Testis (tissue), 2 donors: ENCODE data around the gene KDM3B.

Source experiments
- POLR2A ChIP-seq: fragments of 450-650 bp; IDR thresholded peaks from one replicate; pipeline ENCODE4 v1.6.1; 2017; ENCODE audit warnings: antibody characterized with exemption, mild to moderate bottlenecking, moderate library complexity
- TF ChIP-seq, protein P1 (sequence below), 3 experiments: fragments of 450-650 bp in 2 of 3; fragments of 200-600 bp in 1 of 3; sonication (generic) in 1 of 3; IDR thresholded peaks; one replicate each; pipeline ENCODE4 v1.5.1; 2016 to 2019; ENCODE audit warnings: antibody characterized with exemption in 3 of 3, mild to moderate bottlenecking in 2 of 3, moderate library complexity in 1 of 3

DNA sequence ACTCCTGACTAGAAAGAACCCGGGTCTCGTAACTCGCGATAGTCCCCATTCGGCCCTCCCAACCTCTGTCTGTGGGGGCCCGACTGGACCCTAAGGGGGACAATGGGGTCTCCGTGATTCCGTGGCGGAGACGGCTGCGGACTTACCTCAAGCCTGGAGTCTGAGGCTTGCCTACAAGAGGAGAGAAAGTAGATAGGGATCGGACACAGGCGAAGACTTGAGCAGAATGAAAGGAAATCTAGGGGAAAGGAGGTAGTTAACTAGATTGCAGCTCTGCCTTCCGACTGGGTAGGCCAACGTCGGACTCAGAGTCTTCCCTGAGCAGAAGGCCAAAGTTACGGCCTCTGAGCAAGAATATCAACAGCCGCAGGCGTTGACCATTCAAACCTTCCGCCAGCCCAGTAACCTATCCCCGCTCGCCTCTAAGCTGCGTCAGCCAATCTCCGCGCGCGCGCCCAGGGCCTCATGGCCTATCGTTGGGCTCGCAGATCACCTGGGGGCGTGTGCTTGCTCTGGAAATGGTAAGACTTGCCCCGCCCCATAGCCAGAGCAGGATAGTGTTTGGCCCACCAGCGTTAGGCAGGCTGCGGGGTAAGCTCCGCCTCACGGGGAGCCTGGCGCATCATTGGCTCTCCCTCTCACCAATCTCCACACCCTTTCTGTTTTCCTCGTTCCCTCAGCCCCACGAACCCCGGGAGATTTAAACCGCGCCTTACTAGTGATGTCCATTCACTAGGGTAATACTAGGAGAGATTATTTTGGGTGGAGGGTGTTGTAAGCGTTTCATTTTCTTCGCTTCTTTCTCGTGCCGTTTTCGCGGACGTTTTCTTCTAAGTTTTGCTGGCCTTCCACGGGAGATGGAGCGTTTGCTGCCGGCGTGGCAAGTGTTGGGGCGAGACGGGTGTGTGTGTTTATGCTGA is 20.8 kb upstream of the KDM3B start, which contains the start of gene CDC25C:
- TF ChIP-seq, protein P1, sequence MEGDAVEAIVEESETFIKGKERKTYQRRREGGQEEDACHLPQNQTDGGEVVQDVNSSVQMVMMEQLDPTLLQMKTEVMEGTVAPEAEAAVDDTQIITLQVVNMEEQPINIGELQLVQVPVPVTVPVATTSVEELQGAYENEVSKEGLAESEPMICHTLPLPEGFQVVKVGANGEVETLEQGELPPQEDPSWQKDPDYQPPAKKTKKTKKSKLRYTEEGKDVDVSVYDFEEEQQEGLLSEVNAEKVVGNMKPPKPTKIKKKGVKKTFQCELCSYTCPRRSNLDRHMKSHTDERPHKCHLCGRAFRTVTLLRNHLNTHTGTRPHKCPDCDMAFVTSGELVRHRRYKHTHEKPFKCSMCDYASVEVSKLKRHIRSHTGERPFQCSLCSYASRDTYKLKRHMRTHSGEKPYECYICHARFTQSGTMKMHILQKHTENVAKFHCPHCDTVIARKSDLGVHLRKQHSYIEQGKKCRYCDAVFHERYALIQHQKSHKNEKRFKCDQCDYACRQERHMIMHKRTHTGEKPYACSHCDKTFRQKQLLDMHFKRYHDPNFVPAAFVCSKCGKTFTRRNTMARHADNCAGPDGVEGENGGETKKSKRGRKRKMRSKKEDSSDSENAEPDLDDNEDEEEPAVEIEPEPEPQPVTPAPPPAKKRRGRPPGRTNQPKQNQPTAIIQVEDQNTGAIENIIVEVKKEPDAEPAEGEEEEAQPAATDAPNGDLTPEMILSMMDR (IDR thresholded peaks at IDR 0.05), result no peak
- TF ChIP-seq POLR2A, result no peak
